HG02943 (cell line): ENCODE data around the gene MBD4.
"Not testable (repeated sequence)": the region's sequence is repeated elsewhere in the genome, so short reads cannot be mapped to it uniquely, and the experiment has no call there.

Source experiments
- ATAC-seq: cut with Tn5 transposase; IDR thresholded peaks from one replicate; pipeline ENCODE4 v1.9.1; 2021; ENCODE audit warnings: mild to moderate bottlenecking, low read depth, moderate library complexity; ENCODE audit not compliant: unreplicated experiment

The MBD4 gene

DNA sequence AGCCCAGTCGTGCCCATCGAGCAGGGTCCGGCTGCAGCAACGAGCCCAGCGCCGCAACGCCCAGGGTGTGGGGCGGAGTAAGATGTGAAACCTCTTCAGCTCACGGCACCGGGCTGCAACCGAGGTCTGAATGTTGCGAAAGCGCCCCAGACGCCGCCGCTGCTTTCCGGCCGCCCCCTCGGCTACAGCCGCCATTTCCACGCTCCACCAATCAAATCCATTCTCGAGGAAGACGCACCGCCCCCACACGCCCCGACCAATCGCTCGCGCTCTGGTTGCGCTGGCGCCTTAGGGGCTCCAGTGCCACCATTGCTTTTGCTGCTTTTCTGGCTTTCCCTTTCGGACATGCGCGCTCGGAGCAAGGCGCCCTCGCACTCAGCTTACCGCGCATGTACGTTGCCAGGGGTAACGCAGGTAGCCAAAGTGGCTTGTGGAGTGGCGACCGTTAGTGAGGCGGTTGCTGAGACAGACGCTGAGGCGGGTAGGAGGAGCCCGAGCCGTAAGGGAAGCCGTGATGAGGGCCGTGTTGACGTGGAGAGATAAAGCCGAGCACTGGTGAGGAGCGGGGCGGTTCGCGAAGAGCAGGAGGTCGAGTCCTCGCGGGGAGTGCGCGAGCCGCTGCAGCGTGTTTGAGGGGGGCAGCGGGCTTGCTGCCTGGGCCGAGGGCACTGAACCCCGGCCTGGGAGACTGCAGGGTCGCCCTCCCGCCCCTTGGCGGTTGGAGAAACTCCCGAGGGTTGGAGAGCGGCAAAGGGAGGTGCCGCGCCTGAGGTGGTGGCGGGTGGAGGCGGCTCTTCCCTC lies at the start of gene MBD4, which contains the start of gene IFT122:
Gene MBD4, minus strand, starts transcription at position 132 of the 801 bp plus-strand sequence. Its CDS starts 115 bp downstream, at position 17.
Gene IFT122, plus strand, starts transcription at position 408 of the 801 bp plus-strand sequence. Its CDS starts 107 bp downstream, at position 515.
- ATAC-seq, result peak; percentile 79

DNA sequence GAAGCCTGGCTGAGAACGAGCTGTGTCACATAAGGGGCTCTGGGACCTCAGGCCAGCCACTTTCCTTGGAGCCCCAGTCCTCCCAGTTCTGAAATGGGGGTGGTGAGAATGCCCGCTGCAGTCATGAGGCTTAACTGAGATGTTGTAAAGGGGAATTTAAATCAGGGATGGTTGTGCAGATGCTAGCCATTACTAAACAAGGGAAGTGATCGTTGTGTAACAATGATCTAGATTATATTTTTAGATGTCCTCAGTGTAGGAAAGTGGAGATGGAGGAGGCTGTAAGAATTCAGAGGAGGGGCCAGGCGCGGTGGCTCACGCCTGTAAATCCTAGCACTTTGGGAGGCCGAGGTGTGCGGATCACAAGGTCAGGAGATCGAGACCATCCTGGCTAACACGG lies 49.5 kb upstream of the MBD4 start:
- not testable (repeated sequence) for ATAC-seq

DNA sequence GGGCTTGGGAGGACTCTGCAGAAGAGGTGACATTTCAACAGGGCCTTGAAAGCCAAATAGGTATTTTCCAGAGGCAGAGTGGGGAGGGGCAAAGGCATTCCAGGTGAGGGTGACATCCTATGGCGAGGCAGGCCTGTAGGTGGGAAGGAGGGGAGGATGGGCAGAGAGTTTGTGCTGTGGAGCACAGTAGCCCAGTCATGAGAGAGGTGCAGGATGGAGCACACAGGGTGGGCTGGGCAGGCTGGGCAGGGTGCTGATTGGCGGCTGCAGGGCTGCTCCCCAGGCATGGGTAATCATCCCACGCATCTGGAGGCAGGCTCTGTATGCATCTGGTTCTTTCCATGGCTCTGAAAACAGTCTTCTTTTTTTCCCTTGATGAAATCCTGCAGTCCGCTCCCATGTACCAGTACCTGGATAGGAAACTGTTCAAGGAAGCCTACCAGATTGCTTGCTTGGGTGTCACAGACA lies 48.2 kb upstream of the MBD4 start:
- not testable (repeated sequence) for ATAC-seq

DNA sequence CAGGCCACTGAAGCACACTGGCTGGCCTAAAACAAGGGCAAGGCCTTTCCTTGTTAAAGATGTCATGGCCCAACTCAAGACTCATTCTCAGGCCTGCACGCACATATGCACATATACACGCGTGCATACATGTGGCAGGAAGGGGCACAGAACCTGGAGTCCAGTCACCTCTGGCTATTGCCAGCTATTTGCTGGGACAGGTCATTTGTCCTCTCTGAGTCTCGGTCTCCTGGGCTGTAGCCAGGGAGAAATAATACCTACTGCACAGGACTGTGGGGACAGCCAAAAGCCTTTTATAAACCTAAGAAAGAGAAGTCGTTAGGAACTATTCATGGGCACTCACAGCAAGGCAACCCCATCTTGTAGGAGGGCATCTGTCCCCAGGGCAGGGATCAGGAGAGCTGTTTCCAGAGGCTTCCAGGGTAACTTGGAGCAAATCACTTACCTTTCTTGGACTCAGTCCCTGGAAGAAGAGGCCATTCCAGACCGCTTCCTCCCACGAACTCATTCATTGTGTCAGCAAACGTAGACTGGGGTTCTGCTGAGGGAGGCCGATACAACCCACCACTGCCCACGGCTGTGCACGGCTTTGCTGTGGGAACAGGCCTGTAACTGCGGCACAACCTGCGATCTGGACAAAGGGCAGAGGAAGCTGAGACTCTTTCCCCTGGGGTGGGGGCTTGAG lies 47.6 kb upstream of the MBD4 start:
- ATAC-seq, result no peak

DNA sequence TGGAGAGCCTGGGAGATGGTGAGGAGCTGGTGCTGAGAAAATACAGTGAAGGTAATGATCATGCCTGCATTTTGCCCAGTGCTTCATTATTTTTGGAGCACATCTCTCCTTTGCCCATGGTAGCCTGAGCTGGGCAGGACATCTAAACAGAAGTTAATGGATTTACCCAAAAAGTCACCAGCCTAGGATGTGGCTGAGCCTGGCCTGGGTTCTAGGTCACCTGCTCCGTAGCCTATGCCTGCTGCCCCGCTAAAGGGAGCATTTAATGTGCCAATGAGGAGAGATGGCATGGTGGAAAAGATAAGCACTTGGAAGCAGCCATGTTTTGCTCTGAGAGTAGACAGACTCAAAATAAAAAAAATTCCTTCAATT lies 46.9 kb upstream of the MBD4 start:
- no peak for ATAC-seq

DNA sequence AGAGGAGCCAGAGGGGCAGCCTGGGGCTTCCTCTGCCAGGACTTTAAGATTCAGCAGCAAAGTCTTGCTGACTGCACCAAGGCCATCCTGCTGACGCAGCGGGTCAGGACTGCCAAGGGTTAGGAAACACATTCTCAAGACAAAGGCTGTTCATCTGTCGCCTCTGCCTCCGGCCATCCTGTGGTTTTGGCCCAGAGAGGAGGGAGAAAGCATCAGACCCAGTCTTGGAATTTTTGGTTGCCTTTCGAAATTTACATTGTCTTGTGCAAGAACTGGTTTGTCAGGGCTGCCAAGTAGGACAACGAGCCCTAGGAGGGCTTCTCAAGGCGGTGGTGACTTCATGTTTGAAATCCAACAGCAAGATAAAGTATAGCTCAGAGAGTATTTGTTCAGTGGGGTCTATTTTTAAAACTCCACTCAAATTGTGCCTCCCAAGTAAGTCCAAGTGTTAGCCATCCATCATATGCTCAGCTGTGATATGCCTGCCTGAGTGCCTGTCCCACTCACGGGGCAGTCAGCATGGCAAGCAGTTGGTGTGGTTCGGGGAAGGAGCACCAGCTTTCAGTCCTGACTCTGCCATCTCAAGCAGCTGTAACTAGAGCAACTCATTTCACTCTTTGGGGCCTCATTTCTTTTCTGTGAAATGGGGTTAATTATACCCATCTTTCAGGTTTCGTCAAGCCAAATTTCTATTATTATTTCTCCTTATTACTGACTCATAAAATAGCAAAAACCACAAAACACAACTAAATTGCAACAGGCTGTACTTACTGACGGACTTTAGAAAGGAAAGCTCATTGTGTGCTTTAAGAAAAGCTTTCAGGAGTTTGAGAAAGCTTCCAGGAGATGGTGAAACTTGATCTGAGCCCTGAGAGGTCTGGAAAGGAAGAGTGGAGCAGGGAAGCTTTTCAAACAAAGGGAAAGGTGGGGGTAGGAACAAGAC lies 46.2 kb upstream of the MBD4 start:
- ATAC-seq, result no peak

DNA sequence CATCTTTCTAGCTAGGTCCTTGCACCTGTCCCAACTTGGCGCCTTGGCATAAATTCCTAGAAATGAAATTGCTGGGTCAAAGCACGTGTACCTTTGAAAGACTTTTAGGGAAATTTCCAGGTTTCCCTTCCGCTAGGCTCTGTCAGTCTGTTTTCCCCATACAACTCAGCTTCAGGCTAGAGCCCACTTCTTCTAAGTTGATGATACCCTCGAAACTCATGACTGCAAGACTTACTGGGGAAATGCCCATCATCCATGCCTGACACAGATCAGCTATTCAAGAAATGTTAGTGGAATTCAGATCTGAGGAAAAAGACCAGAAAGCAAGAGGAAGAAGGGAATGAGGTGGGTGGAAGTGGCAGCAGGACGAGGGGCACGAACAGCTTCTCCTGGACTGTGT lies 45.4 kb upstream of the MBD4 start:
- not testable (repeated sequence) for ATAC-seq

DNA sequence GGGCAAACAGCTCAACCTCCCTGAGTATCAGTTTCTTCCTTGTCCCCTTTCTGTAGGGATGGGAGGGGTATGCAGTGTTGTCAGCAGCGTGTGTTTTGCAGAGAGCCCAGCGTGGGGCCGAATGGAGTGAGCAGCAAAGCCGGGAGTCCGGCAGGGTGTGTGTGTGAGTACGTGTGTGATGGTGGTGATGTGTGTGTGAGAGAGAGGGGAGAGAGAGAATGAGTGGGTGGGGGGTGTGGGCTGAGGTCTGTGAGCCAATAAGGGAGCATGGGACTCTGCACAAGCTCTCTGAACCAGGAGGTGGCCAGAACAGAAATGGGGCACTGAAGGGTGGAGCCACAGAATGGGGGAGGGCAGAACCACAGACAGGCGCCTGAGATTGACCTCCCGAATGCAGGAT lies 44.1 kb upstream of the MBD4 start:
- no peak for ATAC-seq

DNA sequence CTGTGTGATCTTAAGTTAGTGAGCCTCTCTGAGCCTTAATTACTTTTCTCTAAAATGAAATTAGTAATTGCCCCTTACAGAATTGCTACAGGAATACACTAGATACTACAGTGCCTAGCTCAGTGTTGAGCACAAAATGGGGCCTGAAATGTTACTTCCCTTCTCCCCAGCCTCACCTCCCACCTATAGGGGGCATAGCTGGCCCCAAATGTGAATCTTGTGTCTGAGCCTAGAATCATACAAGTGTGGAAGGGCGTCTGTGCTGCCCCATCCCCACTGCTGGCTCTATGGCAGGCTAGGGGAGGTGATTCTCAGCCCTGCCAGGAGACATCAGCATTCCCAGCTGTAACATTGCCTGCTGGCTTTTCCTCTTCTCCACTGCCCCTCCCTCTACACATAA lies 43.0 kb upstream of the MBD4 start:
- no peak for ATAC-seq

DNA sequence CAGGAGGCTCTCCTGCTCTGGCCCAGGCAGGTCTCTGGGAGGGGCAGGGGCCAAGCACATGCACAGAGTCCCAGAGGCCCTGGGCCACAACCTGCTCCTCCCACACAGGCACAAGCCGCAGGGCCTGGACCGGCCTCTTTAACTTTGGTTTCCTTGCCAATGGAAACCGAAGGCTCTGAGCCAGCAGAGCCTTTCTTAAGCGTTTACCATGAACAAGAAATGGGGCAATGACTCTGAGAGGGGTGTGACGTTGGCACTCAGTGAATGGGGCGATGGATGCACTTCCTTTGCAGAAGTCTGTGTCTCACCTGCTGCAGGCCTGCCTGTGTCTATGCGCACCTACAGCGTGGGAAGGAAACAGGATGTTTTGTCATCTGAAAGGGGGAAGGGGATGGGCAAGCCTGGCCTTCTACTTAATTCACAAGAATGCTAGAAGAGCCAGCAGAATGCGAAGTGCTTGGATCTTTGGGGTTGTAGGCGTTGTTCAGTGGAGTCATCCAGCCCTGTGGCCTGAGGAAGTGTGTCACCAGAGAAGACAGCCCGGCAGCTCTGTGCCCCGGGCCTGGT lies 42.1 kb upstream of the MBD4 start:
- no peak for ATAC-seq

DNA sequence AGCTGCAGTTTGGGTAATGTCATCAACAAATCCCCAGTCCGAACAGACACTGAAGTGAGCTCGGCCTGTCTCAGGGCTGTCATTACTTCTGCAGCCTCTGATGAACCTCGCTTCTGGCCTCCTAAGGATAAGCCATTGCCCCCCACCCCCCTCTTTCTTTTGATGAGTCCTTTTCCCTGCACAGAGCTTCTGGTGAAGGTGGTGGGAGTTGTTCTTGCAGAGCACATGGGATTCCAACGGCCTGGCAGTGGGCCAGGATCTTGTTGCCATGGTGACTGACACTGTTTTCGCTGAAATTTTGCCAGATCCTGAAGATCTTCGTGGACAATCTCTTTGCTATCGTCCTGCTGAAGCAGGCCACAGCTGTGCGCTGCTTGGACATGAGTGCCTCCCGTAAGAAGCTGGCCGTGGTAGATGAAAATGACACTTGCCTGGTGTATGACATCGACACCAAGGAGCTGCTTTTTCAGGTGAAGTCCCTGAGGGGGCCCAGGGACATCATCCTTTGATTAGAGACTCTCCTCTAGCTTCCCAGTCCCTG lies 41.5 kb upstream of the MBD4 start:
- ATAC-seq, result not testable (repeated sequence)

DNA sequence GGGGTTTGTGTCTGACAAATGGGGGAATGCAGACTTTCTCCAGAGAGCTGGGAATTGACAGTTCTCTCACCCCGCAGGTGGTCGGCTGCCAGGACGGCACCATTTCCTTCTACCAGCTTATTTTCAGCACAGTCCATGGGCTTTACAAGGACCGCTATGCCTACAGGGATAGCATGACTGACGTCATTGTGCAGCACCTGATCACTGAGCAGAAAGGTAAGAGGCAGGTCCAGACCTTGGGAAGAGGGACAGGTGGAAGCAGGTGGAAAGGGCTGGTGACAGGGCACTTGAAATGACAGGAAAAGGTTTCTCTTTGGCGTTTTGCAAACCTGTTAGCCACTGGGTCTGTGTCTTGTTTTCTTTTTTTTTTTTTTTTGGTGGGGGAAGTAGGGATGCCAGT lies 36.8 kb upstream of the MBD4 start:
- ATAC-seq, result no peak

DNA sequence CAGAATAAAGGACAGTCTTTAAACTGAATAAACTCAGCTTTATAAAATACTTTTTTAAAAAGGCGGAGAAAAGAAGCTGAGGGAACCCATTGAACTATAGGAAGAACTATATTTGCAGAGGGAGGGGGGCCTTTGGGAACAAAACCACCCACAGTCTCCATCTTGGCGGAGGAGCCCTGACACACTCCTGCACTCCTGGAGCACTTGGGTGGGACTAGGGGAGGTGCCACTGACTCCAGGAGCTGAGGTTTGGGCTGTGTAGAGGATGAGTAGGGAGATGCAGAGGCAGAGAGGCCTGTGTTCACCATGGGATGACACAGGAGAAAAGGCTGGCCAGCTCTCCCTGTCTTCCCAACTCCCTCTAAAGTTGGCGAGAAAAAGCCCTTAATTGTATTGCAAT lies 36.1 kb upstream of the MBD4 start:
- no peak for ATAC-seq

DNA sequence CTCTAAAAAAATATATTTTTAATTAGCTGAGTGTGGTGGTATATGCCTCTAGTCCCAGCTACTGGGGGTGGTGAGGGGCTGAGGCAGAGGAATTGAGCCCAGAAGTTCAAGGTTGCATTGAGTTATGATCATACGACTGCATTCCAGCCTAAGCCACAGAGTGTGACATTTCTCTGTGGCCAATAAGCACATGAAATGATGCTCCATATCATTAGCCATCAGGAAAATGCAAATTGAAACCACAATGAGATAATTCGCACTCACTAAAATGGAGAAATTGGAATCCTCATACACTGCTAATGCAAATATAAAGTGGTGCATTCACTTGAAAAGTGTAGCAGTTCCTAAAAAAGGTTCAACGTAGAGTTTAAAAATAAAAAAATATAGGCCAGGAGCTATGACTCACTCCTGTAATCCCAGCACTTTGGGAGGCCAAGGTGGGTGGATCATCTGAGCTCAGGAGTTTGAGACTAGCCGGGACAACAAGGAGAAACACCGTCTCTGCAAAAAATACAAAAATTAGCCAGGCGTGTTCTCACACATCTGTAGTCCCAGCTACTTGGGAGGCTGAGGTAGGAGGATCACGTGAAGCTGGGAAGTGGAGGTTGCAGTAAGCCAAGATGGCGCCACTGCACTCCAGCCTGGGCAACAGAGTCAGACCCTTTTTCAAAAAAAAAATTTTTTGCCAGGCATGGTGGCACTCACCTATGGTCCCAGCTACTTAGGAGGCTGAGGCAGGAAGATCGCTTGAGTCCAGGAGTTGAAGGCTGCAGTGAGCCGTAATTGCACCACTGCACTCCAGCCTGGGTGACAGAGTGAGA lies 35.4 kb upstream of the MBD4 start:
- ATAC-seq, result no peak

DNA sequence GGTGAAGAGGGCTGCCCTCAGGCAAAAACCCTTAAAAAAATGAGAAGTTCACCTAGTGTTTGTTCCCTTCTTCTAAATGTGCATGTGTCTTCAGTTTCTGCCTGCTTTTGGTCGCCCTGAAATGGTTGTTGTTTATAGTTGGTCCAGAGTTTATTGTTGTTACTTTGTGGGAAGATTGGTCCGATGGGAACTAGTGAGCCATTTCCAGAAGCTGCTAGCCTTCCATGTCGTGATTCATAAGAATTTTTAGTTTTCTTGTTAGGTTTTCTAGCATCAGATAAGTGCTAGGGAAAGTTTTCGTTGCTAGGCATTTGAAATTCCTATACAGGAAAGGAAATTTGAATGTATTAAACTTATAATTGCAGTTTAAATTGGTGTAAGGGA lies 34.0 kb upstream of the MBD4 start:
- no peak for ATAC-seq

DNA sequence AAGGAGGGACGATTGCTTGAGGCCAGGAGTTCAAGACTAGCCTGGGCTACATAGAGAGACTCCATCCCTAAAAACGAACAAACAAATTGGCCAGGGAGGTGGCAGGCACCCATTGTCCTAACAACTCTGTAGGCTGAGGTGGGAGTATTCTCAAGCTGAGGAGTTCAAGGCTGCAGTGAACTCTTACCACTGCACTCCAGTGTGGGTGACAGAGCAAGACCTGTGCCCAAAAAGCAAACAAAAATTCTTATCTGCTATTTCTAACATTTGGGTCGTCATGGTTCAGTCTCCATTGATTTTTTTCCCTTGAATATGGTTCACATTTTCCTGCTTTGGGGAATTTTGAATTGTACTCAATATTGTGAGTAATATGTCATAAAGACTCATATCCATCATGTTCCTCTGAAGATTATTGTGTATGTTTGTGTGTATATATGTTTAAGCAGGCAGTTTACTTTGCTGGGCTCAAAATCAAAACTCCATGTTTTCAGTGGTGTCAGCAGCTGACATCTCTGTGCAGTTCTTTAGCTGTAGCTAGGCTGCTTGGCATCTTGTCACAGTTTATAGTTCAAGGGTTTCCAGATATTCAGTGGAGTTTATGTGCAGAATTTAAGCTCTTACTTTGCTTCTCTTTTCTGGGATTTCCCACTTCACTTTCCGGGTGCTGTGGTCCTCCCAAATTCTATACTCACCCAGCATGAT lies 33.5 kb upstream of the MBD4 start:
- no peak for ATAC-seq

DNA sequence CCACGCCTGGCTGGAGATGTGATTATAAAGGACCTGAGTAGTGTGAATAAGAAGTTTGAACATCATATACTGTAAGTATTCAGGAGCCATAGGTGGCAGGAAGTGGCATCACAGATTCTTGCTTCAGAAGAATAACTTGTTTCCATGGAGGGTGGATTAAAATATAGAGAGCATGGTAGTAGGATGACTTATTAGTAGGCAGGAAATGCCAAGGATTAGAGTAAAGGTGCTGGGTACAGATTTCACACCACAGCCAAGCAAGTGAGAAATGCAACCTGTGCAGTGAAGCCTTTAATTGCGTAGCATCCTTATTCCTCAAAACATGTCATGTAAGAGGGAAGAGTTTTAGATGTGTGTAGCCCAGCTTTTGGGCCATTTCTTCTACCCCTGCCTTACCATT lies 31.1 kb upstream of the MBD4 start:
- ATAC-seq, result no peak

DNA sequence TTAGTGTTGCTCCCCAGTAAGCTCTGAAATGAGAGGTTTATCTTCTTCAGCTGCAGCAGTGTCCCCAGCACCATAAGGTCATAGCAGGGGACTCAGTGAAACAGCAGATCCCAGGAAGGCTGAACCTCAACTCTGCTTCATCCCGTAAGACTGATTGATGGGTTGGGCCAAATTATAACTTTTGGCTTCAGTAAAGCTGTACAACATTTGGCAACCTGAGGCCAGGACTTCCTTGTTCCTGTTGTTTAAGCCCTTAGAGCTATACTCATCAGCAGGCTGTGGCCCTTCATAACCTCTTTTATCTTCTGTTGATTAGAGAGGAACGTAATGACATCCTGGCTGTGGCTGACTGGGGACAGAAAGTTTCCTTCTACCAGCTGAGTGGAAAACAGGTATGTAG lies 29.3 kb upstream of the MBD4 start:
- ATAC-seq, result no peak

DNA sequence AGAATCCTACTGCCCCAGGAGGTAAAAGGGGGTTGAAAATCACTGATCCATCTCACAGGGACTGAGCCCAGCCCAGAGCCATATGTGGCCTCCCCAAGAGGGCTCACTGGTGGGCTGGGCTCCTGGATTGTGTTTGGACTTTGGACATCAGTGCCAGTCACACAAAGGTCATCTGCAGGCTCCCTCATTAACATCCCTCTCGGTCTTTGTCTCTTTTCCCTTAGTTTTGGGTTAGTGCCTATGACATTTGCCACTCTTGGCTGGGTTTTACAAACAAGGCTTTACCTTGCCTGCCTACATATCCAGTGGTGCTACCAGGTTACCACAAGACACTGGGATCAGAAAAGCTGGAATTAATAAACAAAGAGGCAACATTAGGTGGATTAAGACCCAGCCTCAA lies 28.2 kb upstream of the MBD4 start:
- no peak for ATAC-seq
